ENCODE results near the gene KIF14.

DNA sequence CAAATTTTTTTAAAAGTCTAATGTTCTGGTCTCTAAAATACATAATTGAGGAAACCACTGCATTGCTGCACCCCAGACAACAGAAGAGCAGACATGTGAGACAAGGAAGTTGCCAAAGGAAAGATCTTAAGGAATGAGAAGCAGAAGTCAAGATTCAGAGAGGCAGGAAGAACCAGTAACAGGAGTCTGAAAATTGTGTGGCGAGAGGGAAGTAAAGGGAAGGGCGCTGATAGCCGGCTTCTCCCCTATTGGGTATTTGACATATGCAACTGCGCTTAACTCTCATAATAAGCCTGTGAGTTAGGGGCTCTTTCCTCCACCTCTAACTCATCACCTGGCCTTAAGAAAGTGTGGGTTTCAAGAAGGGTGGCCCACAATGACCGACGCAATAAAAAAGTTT, 21.9 kb upstream of the KIF14 start:
- TF ChIP-seq CTCF (conservative IDR thresholded peaks at IDR 0.05 in 1 of 2, IDR thresholded peaks at IDR 0.05 in 1 of 2; ENCODE audit: low read depth in 1 of 2, low read length in 2 of 2) (no peak), EZH2 (IDR thresholded peaks at IDR 0.05; ENCODE audit: low read length, missing control alignments) (no peak)
